ENCODE measurements around the gene RUVBL1.

DNA sequence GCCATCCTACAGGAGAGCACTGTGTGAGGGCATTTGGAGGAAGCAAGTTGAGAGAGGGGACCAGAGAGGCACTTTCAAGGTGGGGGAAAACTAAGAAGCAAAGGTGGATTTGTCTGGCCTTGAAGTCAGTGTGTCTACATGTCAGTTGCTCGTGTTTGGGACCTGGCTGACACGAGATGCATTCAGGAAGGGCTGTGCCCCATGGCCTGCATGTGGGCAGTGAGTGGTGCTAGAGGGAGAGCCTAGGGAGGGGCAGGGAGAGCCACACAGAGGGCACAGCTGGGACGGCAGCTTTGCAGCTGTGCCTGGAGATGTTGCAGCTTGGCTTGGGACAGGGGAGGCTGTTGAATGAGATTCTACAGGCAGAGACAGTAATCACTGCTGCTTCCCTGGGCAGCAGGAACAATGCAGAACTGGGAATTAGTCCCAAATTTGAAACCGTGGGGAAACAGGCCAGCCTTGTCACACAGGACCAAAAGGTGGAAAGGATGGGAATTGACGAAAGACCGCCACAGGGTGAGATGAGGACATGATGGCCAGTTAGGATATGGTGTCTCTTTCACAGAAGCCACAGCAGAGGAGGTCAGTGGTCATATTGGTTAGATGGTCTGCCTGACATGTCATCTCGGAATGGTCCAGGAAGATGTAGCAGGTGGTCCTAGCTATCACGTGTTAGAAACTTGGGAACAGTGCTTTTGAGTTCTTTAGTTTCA, 61.4 kb downstream of the RUVBL1 start:
- no peak for TF ChIP-seq EZH2 (IDR thresholded peaks at IDR 0.05; ENCODE audit: low read depth)
- no peak for TF ChIP-seq CTCF (conservative IDR thresholded peaks at IDR 0.05)
